GM12891 (cell line): ENCODE measurements around the gene TWSG1.
"Not testable (repeated sequence)": the region's sequence is repeated elsewhere in the genome, so short reads cannot be mapped to it uniquely, and the experiment has no call there.

Experiments used
- POLR2AphosphoS5 ChIP-seq: IDR thresholded peaks from 2 replicates; pipeline ENCODE4 v1.6.1; 2011; ENCODE audit warnings: low read depth, low read length, control low read depth
- SPI1 ChIP-seq: IDR thresholded peaks from 2 replicates; pipeline ENCODE4 v1.6.1; 2011; ENCODE audit warnings: low read depth, low read length, control low read depth

DNA sequence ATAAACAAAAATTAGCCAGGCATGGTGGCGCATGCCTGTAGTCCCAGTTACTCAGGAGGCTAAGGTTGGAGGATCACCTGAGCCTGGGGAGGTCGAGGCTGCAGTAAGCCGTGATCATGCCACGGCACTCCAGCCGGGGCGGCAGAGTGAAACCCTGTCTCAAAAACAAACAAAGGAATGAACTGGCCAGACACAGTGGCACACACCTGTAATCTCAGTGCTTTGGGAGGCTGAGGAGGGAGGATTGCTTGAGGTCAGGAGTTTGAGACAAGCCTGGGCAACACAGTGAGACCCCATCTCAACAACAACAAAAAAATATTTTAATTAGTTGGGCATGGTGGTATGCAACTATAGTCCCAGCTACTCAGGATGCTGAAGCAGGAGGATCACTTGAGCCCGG lies 116.3 kb downstream of the TWSG1 start:
- TF ChIP-seq SPI1, POLR2AphosphoS5: not testable (repeated sequence)
